Measurements from ENCODE around the gene MICOS13.

Gene MICOS13

DNA sequence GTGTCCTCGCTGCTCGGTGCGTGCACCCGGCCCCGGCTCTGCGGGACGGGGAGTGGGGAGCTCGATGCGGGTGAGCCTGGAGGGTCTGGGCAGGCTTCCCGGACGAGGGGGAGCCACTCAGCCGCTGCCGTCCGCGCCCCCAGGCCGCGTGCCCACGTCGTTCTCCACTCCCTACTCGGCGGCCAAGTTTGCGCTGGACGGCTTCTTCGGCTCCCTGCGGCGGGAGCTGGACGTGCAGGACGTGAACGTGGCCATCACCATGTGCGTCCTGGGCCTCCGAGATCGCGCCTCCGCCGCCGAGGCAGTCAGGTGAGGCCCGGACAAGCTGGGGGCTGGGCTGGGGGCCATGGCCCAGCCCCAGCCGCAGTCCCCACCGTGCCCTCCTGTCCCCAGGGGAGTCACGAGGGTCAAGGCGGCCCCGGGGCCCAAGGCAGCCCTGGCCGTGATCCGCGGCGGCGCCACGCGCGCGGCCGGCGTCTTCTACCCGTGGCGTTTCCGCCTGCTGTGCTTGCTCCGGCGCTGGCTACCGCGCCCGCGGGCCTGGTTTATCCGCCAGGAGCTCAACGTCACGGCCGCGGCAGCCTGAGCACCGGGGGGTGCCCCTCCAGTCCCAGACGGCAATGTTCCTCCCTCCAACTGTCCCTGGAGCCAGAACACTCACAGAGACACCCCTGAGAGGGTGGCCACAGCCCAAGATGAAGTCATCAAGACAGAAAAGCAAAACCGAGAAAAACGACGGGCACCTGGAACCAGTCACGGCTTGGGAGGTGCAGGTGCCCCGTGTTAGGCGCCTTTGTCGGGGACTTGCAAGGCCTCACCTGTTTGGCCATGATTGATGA, 7.3 kb upstream of the MICOS13 start:
- no peak for DNase-seq (ENCODE audit: low spot score)

- peak; percentile 100 for DNase-seq (ENCODE audit: low spot score)
Measured at GRCh38 chr19:5686647-5687359, 6.5 kb upstream of the MICOS13 start.

GRCh38 chr19:5686326-5686646, 6.0 kb upstream of the MICOS13 start:
- no peak for DNase-seq (ENCODE audit: low spot score)

GRCh38 chr19:5684694-5685430, 4.5 kb upstream of the MICOS13 start:
- no peak for DNase-seq (ENCODE audit: low spot score)

DNA sequence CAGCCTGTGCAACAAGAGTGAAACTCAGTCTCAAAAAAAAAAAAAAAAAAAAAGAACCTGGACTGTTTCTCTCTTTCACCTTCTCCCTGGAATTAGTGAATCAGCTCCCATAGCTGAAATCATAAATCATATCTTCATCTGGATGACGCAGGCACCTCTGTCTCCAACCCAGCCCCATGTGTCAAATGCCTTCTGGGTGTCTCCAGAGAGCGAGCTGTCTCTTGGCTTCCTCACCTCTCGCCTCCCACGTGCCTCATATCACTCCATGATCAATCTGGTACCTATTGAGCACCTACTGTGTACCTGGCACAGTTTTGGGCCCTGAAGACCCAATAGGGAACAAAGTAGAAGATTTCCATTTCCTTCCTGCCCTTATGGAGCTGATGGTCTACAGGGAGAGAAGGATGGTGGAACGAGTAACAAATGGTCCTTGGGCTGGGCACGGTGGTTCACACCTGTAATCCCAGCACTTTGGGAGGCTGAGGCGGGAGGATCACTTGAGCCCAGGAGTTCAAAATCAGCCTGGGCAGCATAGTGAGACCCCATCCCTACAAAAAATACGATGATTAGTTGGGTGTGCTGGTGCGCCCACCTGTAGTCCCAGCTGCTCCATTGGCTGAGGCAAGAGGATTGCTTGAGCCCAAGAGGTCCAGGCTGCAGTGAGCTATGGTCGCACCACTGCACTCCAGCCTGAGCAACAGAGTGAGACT, 3.0 kb upstream of the MICOS13 start:
- no peak for DNase-seq (ENCODE audit: low spot score)

GRCh38 chr19:5682107-5682482, 1.8 kb upstream of the MICOS13 start:
- no peak for DNase-seq (ENCODE audit: low spot score)

GRCh38 chr19:5681391-5682106, 1.2 kb upstream of the MICOS13 start:
- DNase-seq (ENCODE audit: low spot score) = no peak

DNA sequence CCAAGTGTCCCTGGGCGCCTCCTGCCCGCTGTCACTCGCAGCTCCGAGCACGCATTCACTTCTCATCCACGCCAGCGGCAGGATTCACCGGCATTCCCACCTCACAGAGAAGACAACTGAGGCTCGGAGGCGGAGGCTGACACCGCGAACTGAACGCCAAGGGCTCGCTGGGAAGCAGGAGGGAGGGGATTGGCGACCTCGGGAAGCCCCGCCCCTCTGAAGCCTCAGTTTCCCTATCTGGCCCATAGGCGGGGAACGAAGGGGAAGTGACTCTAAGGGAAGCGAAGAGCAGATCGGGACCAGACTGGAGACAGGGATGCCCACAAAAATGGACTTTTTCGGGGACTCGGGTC, 256 bp downstream of the MICOS13 start:
- no peak for DNase-seq (ENCODE audit: low spot score)

- no peak for DNase-seq (ENCODE audit: low spot score)
Measured at GRCh38 chr19:5679289-5680083, 830 bp downstream of the MICOS13 start.

GRCh38 chr19:5678071-5678718, 2.1 kb downstream of the MICOS13 start:
- DNase-seq (ENCODE audit: low spot score) = no peak

- DNase-seq (ENCODE audit: low spot score) = no peak
Measured at GRCh38 chr19:5677580-5677979, 2.7 kb downstream of the MICOS13 start.

DNA sequence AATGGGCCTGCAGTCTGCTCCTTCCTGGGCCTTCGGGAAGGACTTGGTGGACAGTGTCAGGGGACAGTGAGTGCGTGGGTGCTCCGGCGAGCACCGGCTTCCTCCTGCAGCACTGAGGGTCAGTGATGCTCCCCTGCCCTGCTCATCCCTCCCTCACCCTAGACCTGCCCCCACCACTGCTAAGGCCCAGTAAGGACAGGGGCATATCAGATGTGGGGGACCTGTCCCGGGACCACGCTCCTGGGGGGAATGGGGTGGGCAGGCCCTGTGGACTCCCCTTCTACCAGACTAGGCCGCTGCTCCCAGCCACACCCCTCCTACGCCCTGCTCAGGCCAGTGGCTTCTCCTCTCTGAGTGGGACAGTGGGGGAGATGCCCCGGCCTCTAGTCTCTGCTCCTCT, 3.2 kb downstream of the MICOS13 start:
- no peak for DNase-seq (ENCODE audit: low spot score)

GRCh38 chr19:5676772-5677105, 3.6 kb downstream of the MICOS13 start:
- no peak for DNase-seq (ENCODE audit: low spot score)

GRCh38 chr19:5676105-5676771, 4.1 kb downstream of the MICOS13 start:
- DNase-seq (ENCODE audit: low spot score) = no peak

GRCh38 chr19:5674714-5675113, 5.6 kb downstream of the MICOS13 start:
- no peak for DNase-seq (ENCODE audit: low spot score)

DNA sequence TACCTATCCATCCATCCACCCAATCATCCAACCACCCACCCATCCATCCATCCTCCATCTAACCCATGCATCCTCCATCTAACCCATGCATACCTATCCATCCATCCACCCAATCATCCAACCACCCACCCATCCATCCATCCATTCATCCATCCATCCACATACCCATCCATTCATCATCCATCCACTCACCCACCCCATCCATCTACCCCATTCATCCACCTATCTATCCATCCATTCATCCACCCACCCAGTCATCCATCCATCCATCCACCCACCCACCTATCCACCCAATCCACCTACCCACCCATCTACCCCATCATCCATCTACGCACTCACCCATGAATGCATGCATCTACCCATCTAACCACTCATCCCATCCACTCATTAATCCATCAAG, 6.6 kb downstream of the MICOS13 start:
- DNase-seq (ENCODE audit: low spot score) = no peak

DNA sequence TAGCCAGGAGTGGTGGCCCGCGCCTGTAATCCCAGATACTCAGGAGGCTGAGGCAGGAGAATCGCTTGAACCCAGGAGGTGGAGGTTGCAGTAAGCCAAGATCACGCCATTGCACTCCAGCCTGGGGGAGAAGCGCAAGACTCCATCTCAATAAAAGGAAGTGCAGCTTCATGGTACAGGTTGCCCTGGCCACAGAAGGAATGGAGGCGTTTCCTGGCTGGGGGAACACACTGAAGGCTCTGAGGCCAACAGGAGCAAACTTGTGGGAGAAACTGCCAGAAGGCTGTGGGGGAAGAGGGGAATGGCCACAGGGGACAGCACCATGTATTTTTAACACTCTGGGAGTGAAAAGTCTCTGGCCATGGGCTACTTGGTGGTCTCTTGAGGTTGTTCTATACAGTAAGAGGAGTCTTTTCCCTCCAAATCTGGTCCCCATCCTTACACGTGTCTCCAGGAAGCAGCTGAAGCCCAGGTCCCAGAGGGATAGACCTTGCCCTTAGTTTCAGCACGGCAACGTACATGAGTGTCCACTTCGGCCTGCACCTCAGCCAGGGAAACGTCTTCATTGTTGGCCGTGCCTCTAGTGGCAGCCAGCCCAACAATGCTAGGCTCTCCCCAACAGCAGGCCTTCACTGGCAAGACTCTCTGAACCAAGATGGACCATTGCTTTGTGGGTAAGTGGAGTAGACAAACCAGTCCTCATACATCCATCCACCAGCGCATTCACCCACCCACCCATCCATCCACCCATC, 7.4 kb downstream of the MICOS13 start:
- no peak for DNase-seq (ENCODE audit: low spot score)

- no peak for DNase-seq (ENCODE audit: low spot score)
Measured at GRCh38 chr19:5671600-5671999, 8.7 kb downstream of the MICOS13 start.

DNA sequence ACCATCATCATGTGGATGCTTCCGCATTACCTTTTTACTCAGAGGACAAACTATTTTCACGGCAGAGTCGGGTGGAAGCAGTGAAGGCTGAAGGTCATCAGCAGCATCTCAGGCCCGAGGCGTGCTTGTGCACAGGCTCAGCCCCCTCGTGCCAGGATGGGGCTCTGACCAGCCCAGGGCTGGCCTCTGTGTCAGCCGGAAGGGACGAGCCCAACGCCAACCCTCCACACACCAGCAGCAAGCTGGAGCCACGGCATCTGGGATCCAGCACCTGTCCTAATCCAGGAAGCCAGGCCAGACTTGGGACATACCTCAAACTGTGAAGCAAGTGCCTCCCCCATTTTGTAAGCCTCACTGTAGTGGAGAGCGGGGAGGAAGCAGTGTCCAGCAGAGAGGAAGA, 11.1 kb downstream of the MICOS13 start:
- DNase-seq (ENCODE audit: low spot score) = no peak

All from activated CD4-positive, alpha-beta T cell treated with anti-CD3 and anti-CD28 coated beads, Interleukin-2, Interleukin-4, amounts not matched to agents 100 ng/mL and 50 ng/mL, durations not matched to agents 16 hours and 8 hours (primary cell).